B cell (primary cell): Measurements from ENCODE around the gene LBX2.

Source experiments
- CTCF ChIP-seq: fragments of 200-600 bp; IDR thresholded peaks from one replicate; pipeline ENCODE4 v1.8.0; 2022; ENCODE audit warnings: antibody characterized with exemption, mild to moderate bottlenecking
- EZH2 ChIP-seq: IDR thresholded peaks from 2 replicates; pipeline ENCODE4 v1.6.1; 2012; ENCODE audit warnings: borderline replicate concordance, low read depth, mild to moderate bottlenecking, moderate library complexity, low read length; ENCODE audit not compliant: insufficient read depth, poor library complexity, severe bottlenecking

- TF ChIP-seq CTCF (no peak), EZH2 (no peak)
These were observed 24.5 kb downstream of the LBX2 start for GRCh38 chr2:74474899-74475298.
